SW 1271 (cell line): Measurements from ENCODE around the gene IRF2.

Experiments
- DNase-seq, 2 experiments: peaks; one replicate each; lab custom pipeline; 2025; lab: John Stamatoyannopoulos, UW

The IRF2 gene

GRCh38 chr4:184409502-184409901, 64.8 kb downstream of the IRF2 start:
- no peak for DNase-seq

GRCh38 chr4:184408684-184409081, 65.7 kb downstream of the IRF2 start:
- DNase-seq: no peak

- DNase-seq: no peak
Measured at GRCh38 chr4:184408021-184408683, 66.2 kb downstream of the IRF2 start.

GRCh38 chr4:184406958-184407391, 67.4 kb downstream of the IRF2 start:
- no peak for DNase-seq

- no peak for DNase-seq
Measured at GRCh38 chr4:184404047-184404446, 70.3 kb downstream of the IRF2 start.

- no peak for DNase-seq
Measured at GRCh38 chr4:184403384-184403781, 71.0 kb downstream of the IRF2 start.

- no peak for DNase-seq
Measured at GRCh38 chr4:184402740-184403383, 71.5 kb downstream of the IRF2 start.

- no peak for DNase-seq
Measured at GRCh38 chr4:184402239-184402638, 72.1 kb downstream of the IRF2 start.

GRCh38 chr4:184401397-184402171, 72.8 kb downstream of the IRF2 start:
- DNase-seq: no peak

- DNase-seq: no peak
Measured at GRCh38 chr4:184400891-184401290, 73.5 kb downstream of the IRF2 start.

GRCh38 chr4:184400375-184400870, 73.9 kb downstream of the IRF2 start:
- peak in 1 of 2 experiments; percentile 5 for DNase-seq

- no peak for DNase-seq
Measured at GRCh38 chr4:184399512-184399908, 74.8 kb downstream of the IRF2 start.

- DNase-seq: no peak
Measured at GRCh38 chr4:184398741-184399511, 75.4 kb downstream of the IRF2 start.

- DNase-seq: no peak
Measured at GRCh38 chr4:184397516-184398163, 76.7 kb downstream of the IRF2 start.

GRCh38 chr4:184396570-184397515, 77.5 kb downstream of the IRF2 start:
- DNase-seq: no peak

- no peak for DNase-seq
Measured at GRCh38 chr4:184395971-184396391, 78.4 kb downstream of the IRF2 start.

- DNase-seq: no peak
Measured at GRCh38 chr4:184395451-184395917, 78.9 kb downstream of the IRF2 start.

GRCh38 chr4:184392748-184393559, 81.4 kb downstream of the IRF2 start:
- no peak for DNase-seq

GRCh38 chr4:184392316-184392715, 82.0 kb downstream of the IRF2 start:
- DNase-seq: no peak
